SK-N-SH treated with all-trans-retinoic acid at 6 μM for 48 hours (cell line): ENCODE results near the gene TAF5.

Experiments used
- GLIS3 ChIP-seq: fragments of 250-450 bp; sonication (Bioruptor Pico); IDR thresholded peaks from 2 replicates; pipeline ENCODE4 v1.5.0; 2020; ENCODE audit warnings: mild to moderate bottlenecking, moderate library complexity
- OSR1 ChIP-seq: fragments of 250-450 bp; sonication (Bioruptor Pico); IDR thresholded peaks from 2 replicates; pipeline ENCODE4 v1.8.0; 2022; ENCODE audit warnings: moderate library complexity, mild to moderate bottlenecking, inconsistent platforms
- PATZ1 ChIP-seq: fragments of 250-450 bp; sonication (Bioruptor Pico); IDR thresholded peaks from 2 replicates; pipeline ENCODE4 v1.8.0; 2020; ENCODE audit warnings: mild to moderate bottlenecking, moderate library complexity, borderline replicate concordance
- PPARA ChIP-seq: fragments of 250-450 bp; sonication (Bioruptor Pico); IDR thresholded peaks from 2 replicates; pipeline ENCODE4 v1.5.0; 2020; ENCODE audit warnings: mild to moderate bottlenecking, borderline replicate concordance
- RARB ChIP-seq: fragments of 250-450 bp; sonication (Bioruptor Pico); IDR thresholded peaks from 2 replicates; pipeline ENCODE4 v1.8.0; 2021; ENCODE audit warnings: mild to moderate bottlenecking, moderate library complexity
- TCF4 ChIP-seq: fragments of 250-450 bp; sonication (Bioruptor Pico); IDR thresholded peaks from 2 replicates; pipeline ENCODE4 v1.8.0; 2021; ENCODE audit warnings: mild to moderate bottlenecking, moderate library complexity, borderline replicate concordance
- ZC3H10 ChIP-seq: fragments of 250-450 bp; sonication (Bioruptor Pico); IDR thresholded peaks from 2 replicates; pipeline ENCODE4 v1.5.1; 2021; ENCODE audit warnings: mild to moderate bottlenecking, moderate library complexity
- ZFP3 ChIP-seq: fragments of 250-450 bp; sonication (Bioruptor Pico); IDR thresholded peaks from 2 replicates; pipeline ENCODE4 v1.5.0; 2020; ENCODE audit warnings: mild to moderate bottlenecking, moderate library complexity
- ZFP30 ChIP-seq: fragments of 450-650 bp; formaldehyde crosslinking; IDR thresholded peaks from 2 replicates; pipeline ENCODE4 v1.5.0; 2022; ENCODE audit warnings: mild to moderate bottlenecking, moderate library complexity
- ZNF565 ChIP-seq: fragments of 450-650 bp; formaldehyde crosslinking; conservative IDR thresholded peaks from 2 replicates; pipeline ENCODE4 v1.5.0; 2020; ENCODE audit warnings: low read depth, mild to moderate bottlenecking, moderate library complexity
- TF ChIP-seq, protein P1 (sequence below): fragments of 250-450 bp; sonication (Bioruptor Pico); IDR thresholded peaks from 2 replicates; pipeline ENCODE4 v1.8.0; 2021; ENCODE audit warnings: low read depth, mild to moderate bottlenecking, moderate library complexity, borderline replicate concordance

DNA sequence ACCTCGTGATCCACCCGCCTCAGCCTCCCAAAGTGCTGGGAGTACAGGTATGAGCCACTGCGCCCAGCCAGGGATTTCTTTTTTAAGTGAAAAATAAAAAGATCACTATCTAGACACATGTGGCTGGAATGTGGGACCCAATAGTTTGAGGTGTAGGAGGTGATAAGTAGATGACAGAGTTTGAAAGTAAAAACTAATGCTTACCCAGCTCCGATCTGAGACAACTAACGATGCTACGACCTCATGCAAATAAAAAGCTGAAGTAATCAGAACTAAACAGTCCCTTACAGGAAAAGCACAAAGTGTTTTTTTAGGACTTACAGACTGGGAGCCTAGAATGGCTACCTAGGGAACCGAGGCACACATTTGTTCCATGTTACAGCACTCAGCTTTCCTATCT is 39.9 kb upstream of the TAF5 start:
- no peak for TF ChIP-seq PATZ1 (CRISPR knock-in tag)
- no peak for TF ChIP-seq RARB
- no peak for TF ChIP-seq PPARA
- TF ChIP-seq, protein P1, sequence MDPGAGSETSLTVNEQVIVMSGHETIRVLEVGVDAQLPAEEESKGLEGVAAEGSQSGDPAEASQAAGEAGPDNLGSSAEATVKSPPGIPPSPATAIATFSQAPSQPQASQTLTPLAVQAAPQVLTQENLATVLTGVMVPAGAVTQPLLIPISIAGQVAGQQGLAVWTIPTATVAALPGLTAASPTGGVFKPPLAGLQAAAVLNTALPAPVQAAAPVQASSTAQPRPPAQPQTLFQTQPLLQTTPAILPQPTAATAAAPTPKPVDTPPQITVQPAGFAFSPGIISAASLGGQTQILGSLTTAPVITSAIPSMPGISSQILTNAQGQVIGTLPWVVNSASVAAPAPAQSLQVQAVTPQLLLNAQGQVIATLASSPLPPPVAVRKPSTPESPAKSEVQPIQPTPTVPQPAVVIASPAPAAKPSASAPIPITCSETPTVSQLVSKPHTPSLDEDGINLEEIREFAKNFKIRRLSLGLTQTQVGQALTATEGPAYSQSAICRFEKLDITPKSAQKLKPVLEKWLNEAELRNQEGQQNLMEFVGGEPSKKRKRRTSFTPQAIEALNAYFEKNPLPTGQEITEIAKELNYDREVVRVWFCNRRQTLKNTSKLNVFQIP (CRISPR knock-in tag), result no peak
- TF ChIP-seq ZC3H10 (CRISPR knock-in tag), result no peak
- TF ChIP-seq TCF4 (CRISPR knock-in tag), result no peak
- TF ChIP-seq OSR1 (CRISPR knock-in tag), result no peak
- no peak for TF ChIP-seq ZFP3 (CRISPR knock-in tag)
- TF ChIP-seq ZNF565 (CRISPR knock-in tag), result no peak
- no peak for TF ChIP-seq GLIS3 (CRISPR knock-in tag)
- TF ChIP-seq ZFP30, result no peak
